GM12878 (cell line): ENCODE measurements around the gene ULBP3.

Experiments
- BCL11A ChIP-seq: IDR thresholded peaks from 2 replicates; pipeline ENCODE4 v1.6.1; 2011; ENCODE audit warnings: low read depth, low read length
- CBFB ChIP-seq: IDR thresholded peaks from 2 replicates; pipeline ENCODE4 v1.6.1; 2016; ENCODE audit warnings: antibody characterized with exemption, low read depth
- CTCF ChIP-seq, 3 experiments: IDR thresholded peaks in 2 of 3; conservative IDR thresholded peaks in 1 of 3; 2 replicates each; pipeline ENCODE4 v1.5.1; 2011; ENCODE audit warnings: low read depth in 3 of 3, low read length in 3 of 3, mild to moderate bottlenecking in 3 of 3, control low read depth in 2 of 3, moderate library complexity in 2 of 3, inconsistent platforms in 1 of 3, mixed read lengths in 1 of 3; ENCODE audit not compliant: control insufficient read depth in 2 of 3, insufficient read depth in 1 of 3; ENCODE audit errors: extremely low read depth in 1 of 3
- ESRRA ChIP-seq: IDR thresholded peaks from 2 replicates; pipeline ENCODE4 v1.6.1; 2012; ENCODE audit warnings: mild to moderate bottlenecking, low read length, improper control_type of control experiment
- MAX ChIP-seq: IDR thresholded peaks from 2 replicates; pipeline ENCODE4 v1.6.1; 2012; ENCODE audit warnings: low read depth, low read length, improper control_type of control experiment
- POLR2A ChIP-seq: IDR thresholded peaks from 2 replicates; pipeline ENCODE4 v1.6.1; 2011; ENCODE audit warnings: low read depth, mild to moderate bottlenecking, low read length
- SKIL ChIP-seq: fragments of 450-650 bp; IDR thresholded peaks from 2 replicates; pipeline ENCODE4 v1.6.1; 2017; ENCODE audit warnings: mild to moderate bottlenecking, low read depth, inconsistent platforms; ENCODE audit not compliant: poor library complexity, severe bottlenecking
- STAT3 ChIP-seq: IDR thresholded peaks from 2 replicates; pipeline ENCODE4 v1.6.1; 2011; ENCODE audit warnings: low read depth, low read length, improper control_type of control experiment
- TAF1 ChIP-seq: IDR thresholded peaks from 2 replicates; pipeline ENCODE4 v1.6.1; 2011; ENCODE audit warnings: mild to moderate bottlenecking, low read depth, low read length, borderline replicate concordance

GRCh38 chr6:150070236-150070818 lies 1.4 kb upstream of the ULBP3 start:
- TF ChIP-seq POLR2A (no peak), MAX (no peak), CBFB (no peak), ESRRA (no peak), SKIL (no peak), BCL11A (no peak), TAF1 (no peak), CTCF (IDR thresholded peaks at IDR 0.05 in 2 of 3, conservative IDR thresholded peaks at IDR 0.05 in 1 of 3; ENCODE audit: control insufficient read depth in 2 of 3, extremely low read depth in 1 of 3, insufficient read depth in 1 of 3, low read depth in 3 of 3, low read length in 3 of 3) (no peak), STAT3 (no peak)
